Endothelial cell of umbilical vein (primary cell): ENCODE results near the gene ZNF732.

ENCODE experiments used
- EZH2 ChIP-seq: IDR thresholded peaks from 2 replicates; pipeline ENCODE4 v1.6.1; 2012; ENCODE audit warnings: borderline replicate concordance, low read depth, mild to moderate bottlenecking, moderate library complexity, low read length, inconsistent platforms; ENCODE audit not compliant: severe bottlenecking
- GATA2 ChIP-seq: IDR thresholded peaks from 2 replicates; pipeline ENCODE4 v1.7.0; 2011; ENCODE audit warnings: low read depth, mild to moderate bottlenecking, moderate library complexity, mixed read lengths, low read length; ENCODE audit not compliant: insufficient read length, insufficient read depth
- POLR2A ChIP-seq: IDR thresholded peaks from 2 replicates; pipeline ENCODE4 v1.6.1; 2012; ENCODE audit warnings: low read depth, mild to moderate bottlenecking, control low read depth, low read length

- TF ChIP-seq EZH2 (no peak), POLR2A (no peak), GATA2 (no peak)
Observed at GRCh38 chr4:340011-340410, 34.7 kb upstream of the ZNF732 start.
